Measurements from ENCODE around the gene TLE5.

The TLE5 gene

DNA sequence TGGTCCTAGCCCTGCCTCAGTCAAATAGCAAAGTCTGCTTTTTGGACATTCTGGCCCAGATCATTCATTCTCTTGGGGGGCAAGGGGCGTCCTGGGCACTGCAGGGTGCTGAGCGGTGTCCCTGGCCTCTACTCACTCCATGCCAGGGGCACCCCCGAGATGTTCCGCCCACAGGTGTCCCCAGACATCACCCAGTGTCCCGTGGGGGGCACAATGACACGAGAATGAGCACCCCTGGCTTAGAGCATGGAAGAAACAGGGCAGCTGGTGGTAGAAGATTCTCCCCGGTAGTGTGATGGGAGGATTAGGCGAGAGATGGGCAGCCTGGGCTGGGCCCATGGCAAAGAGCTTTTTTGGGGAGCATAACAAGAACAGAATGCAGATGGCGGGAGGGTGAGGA, 5.3 kb upstream of the TLE5 start:
- TF ChIP-seq, protein P1, sequence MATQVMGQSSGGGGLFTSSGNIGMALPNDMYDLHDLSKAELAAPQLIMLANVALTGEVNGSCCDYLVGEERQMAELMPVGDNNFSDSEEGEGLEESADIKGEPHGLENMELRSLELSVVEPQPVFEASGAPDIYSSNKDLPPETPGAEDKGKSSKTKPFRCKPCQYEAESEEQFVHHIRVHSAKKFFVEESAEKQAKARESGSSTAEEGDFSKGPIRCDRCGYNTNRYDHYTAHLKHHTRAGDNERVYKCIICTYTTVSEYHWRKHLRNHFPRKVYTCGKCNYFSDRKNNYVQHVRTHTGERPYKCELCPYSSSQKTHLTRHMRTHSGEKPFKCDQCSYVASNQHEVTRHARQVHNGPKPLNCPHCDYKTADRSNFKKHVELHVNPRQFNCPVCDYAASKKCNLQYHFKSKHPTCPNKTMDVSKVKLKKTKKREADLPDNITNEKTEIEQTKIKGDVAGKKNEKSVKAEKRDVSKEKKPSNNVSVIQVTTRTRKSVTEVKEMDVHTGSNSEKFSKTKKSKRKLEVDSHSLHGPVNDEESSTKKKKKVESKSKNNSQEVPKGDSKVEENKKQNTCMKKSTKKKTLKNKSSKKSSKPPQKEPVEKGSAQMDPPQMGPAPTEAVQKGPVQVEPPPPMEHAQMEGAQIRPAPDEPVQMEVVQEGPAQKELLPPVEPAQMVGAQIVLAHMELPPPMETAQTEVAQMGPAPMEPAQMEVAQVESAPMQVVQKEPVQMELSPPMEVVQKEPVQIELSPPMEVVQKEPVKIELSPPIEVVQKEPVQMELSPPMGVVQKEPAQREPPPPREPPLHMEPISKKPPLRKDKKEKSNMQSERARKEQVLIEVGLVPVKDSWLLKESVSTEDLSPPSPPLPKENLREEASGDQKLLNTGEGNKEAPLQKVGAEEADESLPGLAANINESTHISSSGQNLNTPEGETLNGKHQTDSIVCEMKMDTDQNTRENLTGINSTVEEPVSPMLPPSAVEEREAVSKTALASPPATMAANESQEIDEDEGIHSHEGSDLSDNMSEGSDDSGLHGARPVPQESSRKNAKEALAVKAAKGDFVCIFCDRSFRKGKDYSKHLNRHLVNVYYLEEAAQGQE (IDR thresholded peaks at IDR 0.05; ENCODE audit: insufficient read depth in 1 of 2, low read depth in 2 of 2, low read length in 2 of 2), result no peak
- TF ChIP-seq POLR2AphosphoS5 (IDR thresholded peaks at IDR 0.05; ENCODE audit: low read depth, low read length) (no peak), FOXP2 (optimal IDR thresholded peaks at IDR 0.05; ENCODE audit: borderline replicate concordance, extremely low read depth, extremely low read length, insufficient read depth) (no peak), TAF1 (IDR thresholded peaks at IDR 0.05; ENCODE audit: borderline replicate concordance, insufficient read depth, low read length) (no peak), SIN3A (IDR thresholded peaks at IDR 0.05; ENCODE audit: borderline replicate concordance, insufficient read depth, low read length) (no peak)

- no peak for TF ChIP-seq POLR2AphosphoS5 (IDR thresholded peaks at IDR 0.05; ENCODE audit: low read depth, low read length)
- no peak for TF ChIP-seq SIN3A (IDR thresholded peaks at IDR 0.05; ENCODE audit: borderline replicate concordance, insufficient read depth, low read length)
- no peak for TF ChIP-seq TAF1 (IDR thresholded peaks at IDR 0.05; ENCODE audit: borderline replicate concordance, insufficient read depth, low read length)
- TF ChIP-seq, protein P1 (IDR thresholded peaks at IDR 0.05; ENCODE audit: insufficient read depth in 1 of 2, low read depth in 2 of 2, low read length in 2 of 2), result no peak
- TF ChIP-seq FOXP2 (optimal IDR thresholded peaks at IDR 0.05; ENCODE audit: borderline replicate concordance, extremely low read depth, extremely low read length, insufficient read depth), result no peak
Measured at GRCh38 chr19:3066482-3067049, 4.3 kb upstream of the TLE5 start.

DNA sequence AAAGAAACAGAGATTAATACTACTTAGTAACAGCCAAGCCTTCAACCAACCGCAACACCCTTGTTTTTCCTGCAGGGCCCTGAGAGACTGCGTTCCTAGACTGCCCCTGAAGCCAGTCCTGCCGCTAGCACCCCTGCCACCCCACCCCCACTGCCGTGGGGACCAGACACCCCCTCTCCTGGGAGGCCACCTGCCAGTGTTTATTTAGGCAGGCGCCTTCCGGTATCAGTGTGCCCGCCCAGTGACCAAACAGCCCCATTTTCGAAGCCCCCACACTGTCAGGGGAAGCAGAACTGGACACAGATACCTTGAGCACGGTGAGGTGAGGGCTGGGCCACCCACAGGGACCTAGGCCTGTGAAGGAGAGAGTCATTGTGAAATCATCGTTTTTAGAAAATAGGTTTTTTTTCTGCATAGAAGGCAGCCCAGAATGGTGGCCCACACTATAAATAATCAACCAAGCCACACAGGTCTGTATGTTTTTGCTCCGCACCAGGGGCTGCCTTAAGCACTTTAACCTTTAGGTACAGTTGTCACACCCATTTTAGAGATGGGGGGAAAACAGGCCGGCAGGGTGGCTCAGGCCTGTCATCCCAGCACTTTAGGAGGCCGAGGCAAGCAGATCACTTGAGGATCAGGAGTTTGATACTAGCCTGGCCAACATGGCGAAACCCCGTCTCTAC, 3.5 kb upstream of the TLE5 start:
- TF ChIP-seq SIN3A (IDR thresholded peaks at IDR 0.05; ENCODE audit: borderline replicate concordance, insufficient read depth, low read length) (no peak), FOXP2 (optimal IDR thresholded peaks at IDR 0.05; ENCODE audit: borderline replicate concordance, extremely low read depth, extremely low read length, insufficient read depth) (no peak), TAF1 (IDR thresholded peaks at IDR 0.05; ENCODE audit: borderline replicate concordance, insufficient read depth, low read length) (no peak), POLR2AphosphoS5 (IDR thresholded peaks at IDR 0.05; ENCODE audit: low read depth, low read length) (no peak)
- TF ChIP-seq, protein P1 (IDR thresholded peaks at IDR 0.05; ENCODE audit: insufficient read depth in 1 of 2, low read depth in 2 of 2, low read length in 2 of 2), result no peak

GRCh38 chr19:3064011-3064330, 1.7 kb upstream of the TLE5 start:
- no peak for TF ChIP-seq TAF1 (IDR thresholded peaks at IDR 0.05; ENCODE audit: borderline replicate concordance, insufficient read depth, low read length)
- TF ChIP-seq FOXP2 (optimal IDR thresholded peaks at IDR 0.05; ENCODE audit: borderline replicate concordance, extremely low read depth, extremely low read length, insufficient read depth), result no peak
- TF ChIP-seq POLR2AphosphoS5 (IDR thresholded peaks at IDR 0.05; ENCODE audit: low read depth, low read length), result no peak

DNA sequence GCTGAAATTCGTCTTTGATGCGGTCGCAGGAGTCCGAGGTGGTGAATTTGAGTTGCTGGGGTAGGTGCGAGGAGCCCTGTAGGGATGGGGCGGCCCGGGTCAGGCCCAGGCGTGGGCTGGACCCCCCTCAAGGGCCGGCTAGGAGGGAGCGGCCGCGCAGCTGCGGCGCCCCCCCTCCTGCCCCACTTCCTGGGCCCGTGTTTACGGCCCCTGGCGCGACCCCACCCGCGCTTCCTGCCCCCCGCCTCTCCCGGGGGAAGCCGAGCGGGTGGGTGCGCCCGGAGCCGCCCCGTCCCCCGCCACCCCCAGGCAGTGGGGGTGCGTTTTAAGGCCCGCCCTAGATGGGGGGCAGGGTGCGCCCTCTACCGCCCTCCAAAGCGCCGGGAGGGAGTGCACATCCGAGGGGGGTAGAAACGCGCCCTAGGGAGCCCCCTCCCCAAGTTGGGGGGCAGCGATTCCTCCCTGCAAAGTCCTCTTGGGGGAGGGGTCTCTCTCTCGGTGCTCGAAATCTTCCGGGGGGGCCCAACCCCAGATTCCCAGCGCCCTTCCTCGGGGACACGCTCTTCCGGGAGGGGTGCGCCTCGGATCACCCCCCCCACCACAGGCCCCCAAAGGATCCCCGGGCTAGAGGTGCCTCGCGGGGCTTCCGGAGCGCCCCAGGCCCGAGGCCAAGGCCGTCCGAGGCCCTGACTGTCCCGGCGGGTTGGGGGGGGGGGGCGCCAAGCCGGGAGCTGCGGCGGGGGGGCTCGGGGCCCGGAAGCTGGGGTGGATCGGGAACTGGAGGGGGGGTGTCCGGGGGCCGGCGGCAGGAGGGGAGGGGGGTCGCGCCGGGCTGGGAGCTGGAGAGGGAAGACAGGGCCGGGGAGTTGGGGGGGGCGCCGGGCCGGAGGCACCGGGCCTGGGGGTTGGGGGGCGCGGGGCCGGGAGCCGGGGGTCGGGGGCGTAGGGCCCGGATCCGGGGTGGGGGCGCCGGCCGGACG, 823 bp downstream of the TLE5 start:
- no peak for TF ChIP-seq TAF1 (IDR thresholded peaks at IDR 0.05; ENCODE audit: borderline replicate concordance, insufficient read depth, low read length)
- TF ChIP-seq, protein P1 (IDR thresholded peaks at IDR 0.05; ENCODE audit: insufficient read depth in 1 of 2, low read depth in 2 of 2, low read length in 2 of 2), result no peak

All from PFSK-1 (cell line).